Measurements from ENCODE around the gene NDUFB2. TPM values are rescaled to one million over a fixed set of nuclear protein-coding genes. Genes with fewer than 3 reads are reported as not detected.

NDUFB2 gene
- total and polyA plus RNA-seq, 2 experiments from 2014 or later = 324 to 432 TPM

GRCh38 chr7:140752533-140752932, 56.0 kb downstream of the NDUFB2 start:
- peaks cover 21% of the 10 kb centered on the region for H3K36me3 ChIP-seq (ENCODE audit: low read depth)
- H3K9me3 ChIP-seq (ENCODE audit: low read depth) = no peaks in the 10 kb centered on the region
- H3K4me3 ChIP-seq = no peak overlapping the region
- in situ Hi-C loops (cut with MboI) = no loop called here
- H2AFZ ChIP-seq = no peak overlapping the region
- TF ChIP-seq EZH2 (IDR thresholded peaks at IDR 0.05; ENCODE audit: insufficient read depth, poor library complexity, severe bottlenecking) (no peak), EZH2phosphoT487 (IDR thresholded peaks at IDR 0.05; ENCODE audit: insufficient read depth, low read depth) (no peak)
- no peak overlapping the region for H3K27ac ChIP-seq
- no peaks in the 10 kb centered on the region for H3K4me1 ChIP-seq (ENCODE audit: insufficient read depth)
- no peak overlapping the region for H3K9ac ChIP-seq
- no peaks in the 10 kb centered on the region for H4K20me1 ChIP-seq (ENCODE audit: insufficient read depth)
- H3F3A ChIP-seq (ENCODE audit: insufficient read depth) = no peaks in the 10 kb centered on the region
- H3K79me2 ChIP-seq (ENCODE audit: insufficient read depth) = no peaks in the 10 kb centered on the region
- H3K9me2 ChIP-seq (ENCODE audit: insufficient read depth) = no peaks in the 10 kb centered on the region
- DNase-seq = peak; percentile 14
- 94 to 97% methylated on average over 1 of the region's 1 CpG for WGBS, 2 experiments (ENCODE audit: low coverage in 1 of 2, low lambda C conversion rate in 2 of 2, missing lambda C conversion rate in 2 of 2)
- no peak overlapping the region for H3K4me2 ChIP-seq (ENCODE audit: unreplicated experiment)
- H3K27me3 ChIP-seq (replicated peaks; ENCODE audit: insufficient read depth) = no peaks in the 10 kb centered on the region

DNA sequence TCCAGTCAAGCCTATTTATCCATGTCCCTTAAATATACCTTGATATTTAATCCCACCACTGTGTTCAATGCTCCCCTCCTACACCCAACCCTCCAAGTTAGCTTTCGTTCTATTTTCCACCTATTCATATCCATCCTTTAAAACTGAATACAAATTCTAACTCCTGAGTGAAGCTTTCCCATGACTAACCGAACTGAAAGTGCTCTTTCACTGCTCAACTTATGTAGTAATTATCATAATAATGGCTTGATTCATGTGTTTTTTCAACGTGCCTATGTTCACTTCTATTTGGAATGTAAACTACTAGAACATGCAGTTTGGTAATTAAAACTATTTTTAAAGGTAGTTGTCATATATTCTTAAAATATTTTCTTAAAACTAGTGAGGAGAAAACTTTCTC, 58.0 kb downstream of the NDUFB2 start:
- no peaks in the 10 kb centered on the region for H4K20me1 ChIP-seq (ENCODE audit: insufficient read depth)
- DNase-seq = no peak

More for the DNA sequence above, 58.0 kb downstream of the NDUFB2 start:
- in situ Hi-C loops (cut with MboI) = no loop called here
- no peaks in the 10 kb centered on the region for H3K9me2 ChIP-seq (ENCODE audit: insufficient read depth)
- H3K27me3 ChIP-seq (replicated peaks; ENCODE audit: insufficient read depth) = no peaks in the 10 kb centered on the region
- no peak overlapping the region for H2AFZ ChIP-seq
- no peak overlapping the region for H3K4me2 ChIP-seq (ENCODE audit: unreplicated experiment)
- H3K9me3 ChIP-seq (ENCODE audit: low read depth) = no peaks in the 10 kb centered on the region
- no peak overlapping the region for H3K27ac ChIP-seq
- no peaks in the 10 kb centered on the region; the same call in 1 of the 2 replicates for H3K79me2 ChIP-seq (ENCODE audit: insufficient read depth)
- no peaks in the 10 kb centered on the region for H3F3A ChIP-seq (ENCODE audit: insufficient read depth)
- H3K36me3 ChIP-seq (ENCODE audit: low read depth) = peaks cover 5% of the 10 kb centered on the region; the same call in 1 of the 2 replicates
- no peak overlapping the region for H3K4me3 ChIP-seq
- no peak overlapping the region for H3K9ac ChIP-seq
- no peaks in the 10 kb centered on the region for H3K4me1 ChIP-seq (ENCODE audit: insufficient read depth)
- TF ChIP-seq EZH2 (IDR thresholded peaks at IDR 0.05; ENCODE audit: insufficient read depth, poor library complexity, severe bottlenecking) (no peak), EZH2phosphoT487 (IDR thresholded peaks at IDR 0.05; ENCODE audit: insufficient read depth, low read depth) (no peak)
- whole genome bisulfite sequencing, 2 experiments (ENCODE audit: low coverage in 1 of 2, low lambda C conversion rate in 2 of 2, missing lambda C conversion rate in 2 of 2) = 94 to 97% methylated on average over 3 of the region's 3 CpGs

Other genes with a start within 250 kb of the NDUFB2 start
- gene MKRN1, start 217.2 kb upstream of the NDUFB2 start, total RNA-seq (2014; rRNA removed; shearing (Covaris generic)) = 68.8 and 72.7 TPM in 2 replicates
- 71.5 and 71.7 TPM in 2 replicates for gene MKRN1, start 217.2 kb upstream of the NDUFB2 start, polyA plus RNA-seq (2016; fragmentation: Nextera tagmentation; extraction: Ambion mirVana)
- 2.2 and 2.4 TPM in 2 replicates for gene DENND2A, start 55.9 kb upstream of the NDUFB2 start, total RNA-seq (2014; rRNA removed; shearing (Covaris generic))
- 0.78 and 1.6 TPM in 2 replicates for gene DENND2A, start 55.9 kb upstream of the NDUFB2 start, polyA plus RNA-seq (2016; fragmentation: Nextera tagmentation; extraction: Ambion mirVana)
- 27.1 and 29.0 TPM in 2 replicates for gene ADCK2, start 23.8 kb upstream of the NDUFB2 start, total RNA-seq (2014; rRNA removed; shearing (Covaris generic))
- 9.1 and 10.0 TPM in 2 replicates for gene ADCK2, start 23.8 kb upstream of the NDUFB2 start, polyA plus RNA-seq (2016; fragmentation: Nextera tagmentation; extraction: Ambion mirVana)
- 6.7 and 11.0 TPM in 2 replicates for gene BRAF, start 228.2 kb downstream of the NDUFB2 start, total RNA-seq (2014; rRNA removed; shearing (Covaris generic))
- 5.6 and 5.8 TPM in 2 replicates for gene BRAF, start 228.2 kb downstream of the NDUFB2 start, polyA plus RNA-seq (2016; fragmentation: Nextera tagmentation; extraction: Ambion mirVana)

Data from GM23248 (cell line).